ENCODE data around the gene ZNRD2.

- TF ChIP-seq POLR2A (IDR thresholded peaks at IDR 0.05; ENCODE audit: extremely low read depth, insufficient read length) (no peak), CTCF (IDR thresholded peaks at IDR 0.05; ENCODE audit: low read depth, low read length) (no peak)
These were observed 41.4 kb upstream of the ZNRD2 start for GRCh38 chr11:65528819-65529350.

All from NB4 (cell line).